ENCODE measurements around the gene IGSF11.
"Not testable (repeated sequence)": the region's sequence is repeated elsewhere in the genome, so short reads cannot be mapped to it uniquely, and the experiment has no call there.

The IGSF11 gene, protein sequence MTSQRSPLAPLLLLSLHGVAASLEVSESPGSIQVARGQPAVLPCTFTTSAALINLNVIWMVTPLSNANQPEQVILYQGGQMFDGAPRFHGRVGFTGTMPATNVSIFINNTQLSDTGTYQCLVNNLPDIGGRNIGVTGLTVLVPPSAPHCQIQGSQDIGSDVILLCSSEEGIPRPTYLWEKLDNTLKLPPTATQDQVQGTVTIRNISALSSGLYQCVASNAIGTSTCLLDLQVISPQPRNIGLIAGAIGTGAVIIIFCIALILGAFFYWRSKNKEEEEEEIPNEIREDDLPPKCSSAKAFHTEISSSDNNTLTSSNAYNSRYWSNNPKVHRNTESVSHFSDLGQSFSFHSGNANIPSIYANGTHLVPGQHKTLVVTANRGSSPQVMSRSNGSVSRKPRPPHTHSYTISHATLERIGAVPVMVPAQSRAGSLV

DNA sequence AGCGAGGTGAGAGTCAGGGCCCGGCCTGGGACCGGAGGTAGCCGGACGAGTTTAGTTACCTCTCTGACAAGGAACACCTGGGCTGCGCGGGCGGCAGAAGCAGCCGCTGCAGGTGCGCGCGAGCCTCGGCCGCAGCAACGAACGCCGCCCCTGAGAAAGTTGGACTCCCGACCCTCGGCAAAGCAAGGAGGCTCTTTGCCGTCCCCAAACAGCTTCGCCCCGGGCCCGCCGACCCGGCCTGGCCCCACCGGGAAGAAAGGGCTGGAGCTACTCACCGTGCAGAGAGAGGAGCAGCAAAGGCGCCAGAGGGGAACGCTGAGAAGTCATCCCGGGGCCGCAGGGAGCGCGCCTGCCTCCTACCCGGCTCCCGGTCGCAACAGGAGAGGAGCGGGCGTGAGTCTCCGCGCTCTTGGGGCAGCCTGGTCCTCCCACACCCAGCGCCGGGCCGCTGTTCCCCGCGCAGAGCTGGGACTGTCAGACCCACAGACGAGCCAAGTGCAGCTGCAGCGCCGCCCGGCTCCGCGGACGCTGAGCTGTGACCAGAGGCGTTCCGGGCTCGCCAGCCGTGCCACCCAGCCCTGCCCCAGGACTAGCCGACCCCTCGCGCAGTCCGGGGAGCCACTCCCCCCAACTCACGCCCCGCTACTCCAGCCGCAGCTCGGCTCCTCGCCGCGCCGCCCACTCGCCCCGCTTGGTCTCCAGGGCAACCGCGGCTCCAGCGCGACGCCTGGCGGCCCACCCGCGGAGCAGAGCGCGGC lies at the start of gene IGSF11:
Gene IGSF11, minus strand, starts transcription at position 591 of the 758 bp plus-strand sequence. Its CDS starts 264 bp downstream, at position 327.
- peak; percentile 36 to 37 for DNase-seq (ENCODE audit: low read depth in 2 of 2)
- peak within 1 kb of the TSS; percentile 30 to 58 for H3K4me3 ChIP-seq (replicated peaks in 1 of 2; ENCODE audit: low read depth in 2 of 2, low read length in 2 of 2)

DNA sequence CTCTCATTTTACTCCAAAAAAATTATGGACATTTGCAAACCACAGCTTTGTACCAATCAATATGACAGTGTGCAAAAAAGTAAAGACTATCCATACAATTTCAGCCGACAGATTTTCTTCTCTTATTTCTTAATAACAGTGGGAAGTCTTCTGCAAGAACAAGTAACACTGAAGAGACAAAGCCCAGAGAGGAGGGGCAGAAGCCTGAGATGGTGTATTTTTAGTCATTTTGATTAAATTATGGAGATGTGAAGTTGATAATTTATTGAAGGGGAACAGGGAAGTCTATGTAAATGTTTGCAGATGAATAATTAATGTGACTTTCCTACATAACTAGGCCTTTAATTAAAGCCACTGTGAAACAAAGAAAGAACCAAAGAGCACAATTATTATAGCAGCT lies 45.7 kb upstream of the IGSF11 start:
- DNase-seq (ENCODE audit: low read depth in 2 of 2) = no peak
- TF ChIP-seq, protein P1, sequence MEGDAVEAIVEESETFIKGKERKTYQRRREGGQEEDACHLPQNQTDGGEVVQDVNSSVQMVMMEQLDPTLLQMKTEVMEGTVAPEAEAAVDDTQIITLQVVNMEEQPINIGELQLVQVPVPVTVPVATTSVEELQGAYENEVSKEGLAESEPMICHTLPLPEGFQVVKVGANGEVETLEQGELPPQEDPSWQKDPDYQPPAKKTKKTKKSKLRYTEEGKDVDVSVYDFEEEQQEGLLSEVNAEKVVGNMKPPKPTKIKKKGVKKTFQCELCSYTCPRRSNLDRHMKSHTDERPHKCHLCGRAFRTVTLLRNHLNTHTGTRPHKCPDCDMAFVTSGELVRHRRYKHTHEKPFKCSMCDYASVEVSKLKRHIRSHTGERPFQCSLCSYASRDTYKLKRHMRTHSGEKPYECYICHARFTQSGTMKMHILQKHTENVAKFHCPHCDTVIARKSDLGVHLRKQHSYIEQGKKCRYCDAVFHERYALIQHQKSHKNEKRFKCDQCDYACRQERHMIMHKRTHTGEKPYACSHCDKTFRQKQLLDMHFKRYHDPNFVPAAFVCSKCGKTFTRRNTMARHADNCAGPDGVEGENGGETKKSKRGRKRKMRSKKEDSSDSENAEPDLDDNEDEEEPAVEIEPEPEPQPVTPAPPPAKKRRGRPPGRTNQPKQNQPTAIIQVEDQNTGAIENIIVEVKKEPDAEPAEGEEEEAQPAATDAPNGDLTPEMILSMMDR (IDR thresholded peaks at IDR 0.05; ENCODE audit: low read depth, low read length) = no peak
- no peak overlapping the region for H3K4me3 ChIP-seq (replicated peaks in 1 of 2; ENCODE audit: low read depth in 2 of 2, low read length in 2 of 2)

More for the DNA sequence above, at the start of gene IGSF11:
- TF ChIP-seq, protein P1 (IDR thresholded peaks at IDR 0.05; ENCODE audit: low read depth, low read length) = no peak

DNA sequence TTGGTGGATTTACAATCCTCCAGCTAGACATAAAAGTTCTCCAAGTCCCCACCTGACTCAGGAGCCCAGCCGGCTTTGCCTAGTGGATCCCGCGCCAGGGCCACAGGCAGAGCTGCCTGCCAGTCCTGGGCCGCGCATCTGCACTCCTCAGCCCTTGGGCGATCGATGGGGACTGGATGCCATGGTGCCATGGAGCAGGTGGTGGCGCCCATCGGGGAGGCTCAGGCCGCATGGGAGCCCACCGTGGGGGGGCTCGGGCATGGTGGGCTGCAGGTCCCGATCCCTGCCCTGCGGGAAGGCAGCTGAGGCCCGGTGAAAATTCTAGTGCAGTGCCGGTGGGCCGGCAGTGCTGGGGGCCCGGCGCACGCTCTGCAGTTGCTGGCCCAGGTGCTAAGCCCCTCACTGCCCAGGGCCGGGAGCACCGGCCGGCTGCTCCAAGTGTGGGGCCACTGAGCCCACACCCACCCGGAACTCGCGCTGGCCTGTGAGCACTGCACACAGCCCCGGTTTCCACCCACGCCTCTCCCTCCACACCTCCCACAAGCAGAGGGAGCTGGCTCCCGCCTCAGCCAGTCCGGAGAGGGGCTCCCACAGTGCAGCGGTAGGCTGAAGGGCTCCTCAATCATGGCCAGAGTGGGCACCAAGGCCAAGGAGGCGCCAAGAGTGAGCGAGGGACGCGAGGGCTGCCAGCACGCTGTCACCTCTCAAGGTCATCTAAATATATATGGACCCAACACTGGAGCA lies 38.8 kb upstream of the IGSF11 start:
- DNase-seq (ENCODE audit: low read depth in 2 of 2) = no peak
- H3K4me3 ChIP-seq (replicated peaks in 1 of 2; ENCODE audit: low read depth in 2 of 2, low read length in 2 of 2) = no peak overlapping the region
- TF ChIP-seq, protein P1 (IDR thresholded peaks at IDR 0.05; ENCODE audit: low read depth, low read length) = no peak

DNA sequence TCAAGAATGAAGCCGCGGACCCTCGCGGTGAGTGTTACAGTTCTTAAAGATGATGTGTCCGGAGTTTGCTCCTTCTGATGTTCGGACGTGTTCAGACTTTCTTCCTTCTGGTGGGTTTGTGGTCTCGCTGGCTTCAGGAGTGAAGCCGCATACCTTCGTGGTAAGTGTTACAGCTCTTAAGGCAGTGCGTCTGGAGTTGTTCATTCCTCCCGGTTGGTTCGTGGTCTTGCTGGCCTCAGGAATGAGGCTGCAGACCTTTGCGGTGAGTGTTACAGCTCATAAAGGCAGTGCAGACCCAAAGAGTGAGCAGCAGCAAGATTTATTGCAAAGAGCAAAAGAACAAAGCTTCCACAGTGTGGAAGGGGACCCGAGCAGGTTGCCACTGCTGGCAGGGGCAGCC lies 37.8 kb upstream of the IGSF11 start:
- not testable (repeated sequence) for DNase-seq (ENCODE audit: low read depth in 2 of 2); H3K4me3 ChIP-seq (replicated peaks in 1 of 2; ENCODE audit: low read depth in 2 of 2, low read length in 2 of 2)

DNA sequence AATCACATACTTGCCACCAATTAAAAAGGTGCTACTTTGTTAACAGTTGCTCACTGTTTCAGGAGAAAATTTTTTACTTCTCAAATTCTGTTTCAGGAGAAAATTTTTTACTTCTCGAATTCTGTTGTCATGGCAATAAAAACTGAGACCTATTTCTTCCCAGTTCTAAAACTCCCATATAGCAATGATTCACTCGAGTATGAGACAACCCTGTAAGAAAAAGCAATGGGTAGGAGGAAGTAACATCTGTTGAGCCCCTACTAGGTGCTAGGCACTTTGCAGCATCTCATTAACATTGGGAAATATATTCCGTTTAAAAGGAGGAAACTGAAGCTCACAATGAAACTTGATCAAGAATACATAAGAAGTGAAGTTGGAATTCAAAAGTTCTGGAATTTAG lies 35.1 kb upstream of the IGSF11 start:
- no peak for DNase-seq (ENCODE audit: low read depth in 2 of 2)
- TF ChIP-seq, protein P1 (IDR thresholded peaks at IDR 0.05; ENCODE audit: low read depth, low read length) = no peak
- no peak overlapping the region for H3K4me3 ChIP-seq (replicated peaks in 1 of 2; ENCODE audit: low read depth in 2 of 2, low read length in 2 of 2)

DNA sequence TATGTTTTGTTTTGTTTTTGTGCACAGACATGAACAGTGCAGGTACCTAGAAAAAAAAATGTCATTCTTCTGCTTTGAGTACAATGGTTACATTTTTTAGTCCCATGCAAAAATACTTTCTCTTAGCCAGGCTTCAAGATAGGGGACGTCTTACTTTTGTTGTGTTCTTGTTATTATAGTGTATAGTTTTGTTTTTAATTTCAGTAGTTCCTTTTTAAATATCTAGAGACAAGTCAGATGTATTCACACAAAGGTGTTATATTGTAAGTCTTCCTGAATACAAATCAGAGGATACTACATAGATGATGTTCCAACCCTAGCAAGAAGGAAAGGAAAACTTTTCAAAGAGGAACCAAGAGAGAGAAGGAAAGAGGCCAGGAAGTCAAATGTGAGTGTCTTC lies 28.8 kb upstream of the IGSF11 start:
- TF ChIP-seq, protein P1 (IDR thresholded peaks at IDR 0.05; ENCODE audit: low read depth, low read length) = no peak
- DNase-seq (ENCODE audit: low read depth in 2 of 2) = no peak
- no peak overlapping the region for H3K4me3 ChIP-seq (replicated peaks in 1 of 2; ENCODE audit: low read depth in 2 of 2, low read length in 2 of 2)

All from cardiac fibroblast (primary cell).